Activated T-cell treated with anti-CD3 and anti-CD28 coated beads, Interleukin-2, amount 50 U/mL, for 4 hours (primary cell): Measurements from ENCODE around the gene HCK. TPM values are rescaled to one million over a fixed set of nuclear protein-coding genes. Genes with fewer than 3 reads are reported as not detected.

ENCODE experiments used
- ATAC-seq, 2 donors: fragments of 200-7000 bp; cut with Tn5 transposase; one replicate each; pipeline ENCODE4 v1.10.0; 2021
- DNase-seq: peaks from one replicate; pipeline ENCODE4 v3.0.0-alpha.2; 2020
- H3K27me3 Mint-ChIP-seq: one replicate; pipeline ENCODE4 v1.8.0; 2021; ENCODE audit warnings: low read depth, mixed read lengths
- H3K36me3 Mint-ChIP-seq: one replicate; pipeline ENCODE4 v1.8.0; 2022; ENCODE audit warnings: mixed read lengths; ENCODE audit not compliant: insufficient read depth
- H3K4me1 Mint-ChIP-seq: one replicate; pipeline ENCODE4 v1.8.0; 2021; ENCODE audit warnings: low read depth, mixed read lengths
- H3K4me3 Mint-ChIP-seq: one replicate; pipeline ENCODE4 v1.8.0; 2021; ENCODE audit warnings: mild to moderate bottlenecking, moderate library complexity, mixed read lengths
- H3K9me3 Mint-ChIP-seq: one replicate; pipeline ENCODE4 v1.8.0; 2021; ENCODE audit warnings: mixed read lengths
- total RNA-seq, 3 donors: library from RNA; stranded (reverse); gene quantifications; one replicate each; pipeline ENCODE4 v1.2.1, GENCODE V29; 2021

HCK gene
- total RNA-seq, 3 donors from 2014 or later, result 0.13 to 0.46 TPM; not detected in 1

GRCh38 chr20:32130965-32131364, 78.9 kb downstream of the HCK start:
- DNase-seq, result no peak
- Mint-ChIP-seq H3K4me3 (no peak overlapping the region), H3K27me3 (no peaks in the 10 kb centered on the region), H3K4me1 (peaks cover 21% of the 10 kb centered on the region), H3K36me3 (peaks cover 24% of the 10 kb centered on the region), H3K9me3 (no peaks in the 10 kb centered on the region)
- ATAC-seq, result no peak

- DNase-seq, result no peak
- Mint-ChIP-seq H3K36me3 (peaks cover 28% of the 10 kb centered on the region), H3K4me3 (no peak overlapping the region), H3K27me3 (no peaks in the 10 kb centered on the region), H3K4me1 (peaks cover 21% of the 10 kb centered on the region), H3K9me3 (no peaks in the 10 kb centered on the region)
- ATAC-seq, result no peak
Measured at GRCh38 chr20:32132911-32133549, 81.0 kb downstream of the HCK start.

GRCh38 chr20:32134026-32134425, 82.0 kb downstream of the HCK start:
- Mint-ChIP-seq H3K9me3 (no peaks in the 10 kb centered on the region), H3K27me3 (no peaks in the 10 kb centered on the region), H3K36me3 (peaks cover 29% of the 10 kb centered on the region), H3K4me1 (peaks cover 21% of the 10 kb centered on the region), H3K4me3 (no peak overlapping the region)
- ATAC-seq (no peak), DNase-seq (no peak)

- ATAC-seq, result no peak
- no peak for DNase-seq
- no peaks in the 10 kb centered on the region for H3K27me3 Mint-ChIP-seq
- H3K36me3 Mint-ChIP-seq, result peaks cover 46% of the 10 kb centered on the region
- peaks cover 18% of the 10 kb centered on the region for H3K4me1 Mint-ChIP-seq
- H3K4me3 Mint-ChIP-seq, result no peak overlapping the region
- no peaks in the 10 kb centered on the region for H3K9me3 Mint-ChIP-seq
Measured at GRCh38 chr20:32135983-32136515, 84.0 kb downstream of the HCK start.

GRCh38 chr20:32138921-32139320, 86.9 kb downstream of the HCK start:
- ATAC-seq, result no peak
- Mint-ChIP-seq H3K4me3 (no peak overlapping the region), H3K4me1 (no peaks in the 10 kb centered on the region), H3K9me3 (no peaks in the 10 kb centered on the region), H3K36me3 (peaks cover 56% of the 10 kb centered on the region), H3K27me3 (no peaks in the 10 kb centered on the region)
- no peak for DNase-seq

DNA sequence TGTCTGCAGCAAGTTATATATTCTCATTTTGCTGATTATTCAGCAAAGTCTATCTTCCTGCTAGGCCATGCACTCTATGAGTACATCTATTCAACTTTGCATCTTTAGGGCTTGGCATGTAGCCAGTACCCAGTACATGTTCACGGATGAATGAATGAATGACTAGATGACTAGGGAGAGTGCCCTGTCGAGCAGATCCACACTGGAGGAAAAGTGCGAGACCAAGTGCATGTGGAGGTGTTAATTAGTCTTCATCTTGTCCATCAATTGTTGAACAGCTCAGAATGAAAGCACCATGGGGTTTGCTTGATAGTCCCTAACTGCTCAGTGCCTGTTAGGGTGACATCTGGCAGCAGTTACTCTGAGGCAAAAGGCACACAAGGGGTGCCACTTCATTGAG, 87.9 kb downstream of the HCK start:
- H3K4me1 Mint-ChIP-seq, result no peaks in the 10 kb centered on the region
- no peak overlapping the region for H3K4me3 Mint-ChIP-seq
- H3K9me3 Mint-ChIP-seq, result no peaks in the 10 kb centered on the region
- peaks cover 61% of the 10 kb centered on the region for H3K36me3 Mint-ChIP-seq
- DNase-seq, result no peak
- H3K27me3 Mint-ChIP-seq, result no peaks in the 10 kb centered on the region
- ATAC-seq, result no peak

DNA sequence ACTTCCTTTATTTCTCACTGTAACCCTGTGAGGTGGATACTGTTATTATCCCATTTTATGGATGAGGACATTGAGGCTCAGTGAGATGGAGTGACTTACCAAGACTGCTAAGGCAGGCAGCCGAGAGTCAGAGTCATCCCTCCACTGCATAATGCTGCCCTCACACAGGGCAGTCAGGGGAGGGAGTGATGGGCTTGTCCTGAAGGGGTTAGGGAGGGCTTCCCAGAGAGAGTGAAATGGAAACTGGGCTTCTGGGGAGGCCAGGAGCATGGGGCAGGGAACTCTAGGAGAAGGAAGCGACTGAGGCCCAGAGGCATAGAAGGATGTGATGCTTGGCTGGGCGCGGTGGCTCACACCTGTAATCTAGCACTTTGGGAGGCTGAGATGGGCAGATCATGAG, 88.6 kb downstream of the HCK start:
- ATAC-seq (no peak), DNase-seq (no peak)
- Mint-ChIP-seq H3K27me3 (no peaks in the 10 kb centered on the region), H3K4me1 (no peaks in the 10 kb centered on the region), H3K9me3 (no peaks in the 10 kb centered on the region), H3K4me3 (no peak overlapping the region), H3K36me3 (peaks cover 66% of the 10 kb centered on the region)

DNA sequence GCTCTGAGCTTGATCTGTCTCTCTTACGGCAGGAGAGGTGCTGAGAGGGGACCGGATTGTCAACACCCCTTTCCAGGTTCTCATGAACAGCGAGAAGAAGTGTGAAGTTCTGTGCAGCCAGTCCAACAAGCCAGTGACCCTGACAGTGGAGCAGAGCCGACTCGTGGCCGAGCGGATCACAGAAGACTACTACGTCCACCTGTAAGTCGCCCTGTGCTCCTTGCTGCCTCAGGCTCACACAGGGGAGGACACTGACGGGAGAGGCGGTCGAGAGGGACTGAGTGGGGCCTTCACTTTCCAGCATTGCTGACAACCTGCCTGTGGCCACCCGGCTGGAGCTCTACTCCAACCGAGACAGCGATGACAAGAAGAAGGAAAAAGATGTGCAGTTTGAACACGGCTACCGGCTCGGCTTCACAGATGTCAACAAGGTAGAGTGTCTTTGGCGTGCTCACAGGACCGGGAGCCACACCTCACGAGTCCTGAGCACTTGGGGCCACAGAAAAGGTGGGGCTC, 89.5 kb downstream of the HCK start:
- Mint-ChIP-seq H3K36me3 (peaks cover 65% of the 10 kb centered on the region), H3K27me3 (no peaks in the 10 kb centered on the region)
- DNase-seq, result no peak

DNA sequence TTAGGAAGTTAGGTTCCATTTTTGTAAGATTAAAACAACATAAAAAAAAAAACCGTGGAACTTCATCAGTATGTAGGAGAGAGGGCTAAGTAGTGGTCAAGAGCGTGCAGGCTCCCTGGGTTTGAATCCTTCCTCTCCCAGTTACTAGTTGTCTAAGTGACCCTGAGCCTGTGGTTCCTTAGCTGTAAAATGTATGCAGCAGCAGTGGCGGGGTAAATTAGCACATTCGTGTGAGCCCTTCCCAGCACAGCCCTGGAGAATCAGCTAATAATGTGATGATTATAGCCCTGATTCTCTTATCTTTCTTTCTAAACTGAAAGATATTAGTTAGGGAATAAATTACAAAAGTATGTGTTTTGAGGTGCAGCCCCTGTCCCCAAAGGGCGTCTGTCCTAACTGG, 90.0 kb downstream of the HCK start:
- DNase-seq (no peak), ATAC-seq (no peak)
- H3K9me3 Mint-ChIP-seq, result no peaks in the 10 kb centered on the region
- H3K4me3 Mint-ChIP-seq, result no peak overlapping the region
- peaks cover 67% of the 10 kb centered on the region for H3K36me3 Mint-ChIP-seq
- no peaks in the 10 kb centered on the region for H3K27me3 Mint-ChIP-seq
- no peaks in the 10 kb centered on the region for H3K4me1 Mint-ChIP-seq

More for the DNA sequence above, 89.5 kb downstream of the HCK start:
- ATAC-seq, result no peak
- H3K4me3 Mint-ChIP-seq, result no peak overlapping the region
- no peaks in the 10 kb centered on the region for H3K4me1 Mint-ChIP-seq
- no peaks in the 10 kb centered on the region for H3K9me3 Mint-ChIP-seq

GRCh38 chr20:32142991-32143390, 90.9 kb downstream of the HCK start:
- Mint-ChIP-seq H3K9me3 (no peaks in the 10 kb centered on the region), H3K4me1 (no peaks in the 10 kb centered on the region), H3K36me3 (peaks cover 62% of the 10 kb centered on the region), H3K4me3 (no peak overlapping the region), H3K27me3 (no peaks in the 10 kb centered on the region)
- DNase-seq, result no peak
- ATAC-seq, result no peak

DNA sequence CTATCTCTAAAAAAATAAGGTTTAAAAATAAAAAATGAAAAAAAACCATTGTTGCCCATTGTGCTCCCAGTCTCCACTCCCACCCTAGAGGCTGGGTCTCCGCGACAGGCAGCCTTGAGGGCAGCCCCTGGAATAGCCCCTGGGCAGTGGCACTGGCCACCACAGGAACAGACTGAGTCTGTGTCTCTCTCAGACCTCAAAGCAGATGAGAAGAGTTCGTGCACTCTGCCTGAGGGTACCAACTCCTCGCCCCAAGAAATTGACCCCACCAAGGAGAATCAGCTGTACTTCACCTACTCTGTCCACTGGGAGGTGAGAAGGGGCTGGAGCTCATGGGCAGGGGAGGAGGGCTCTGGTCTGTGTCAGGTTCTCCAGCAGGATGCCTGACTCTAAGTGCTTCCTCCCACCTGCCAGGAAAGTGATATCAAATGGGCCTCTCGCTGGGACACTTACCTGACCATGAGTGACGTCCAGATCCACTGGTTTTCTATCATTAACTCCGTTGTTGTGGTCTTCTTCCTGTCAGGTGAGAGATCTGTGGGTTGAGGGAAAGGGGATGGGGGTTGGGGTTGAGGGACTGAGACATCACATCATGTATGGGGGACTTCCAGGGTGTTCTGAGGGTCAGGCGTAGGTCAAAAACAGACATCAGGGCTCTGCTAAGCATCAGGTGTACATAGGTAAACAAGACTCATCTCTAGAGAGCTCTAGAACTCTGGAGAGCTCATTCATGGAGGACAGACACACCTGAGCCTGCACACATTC, 93.0 kb downstream of the HCK start:
- Mint-ChIP-seq H3K9me3 (no peaks in the 10 kb centered on the region), H3K4me3 (no peak overlapping the region), H3K27me3 (no peaks in the 10 kb centered on the region), H3K36me3 (peaks cover 47% of the 10 kb centered on the region), H3K4me1 (no peaks in the 10 kb centered on the region)
- DNase-seq (no peak), ATAC-seq (no peak)

- no peaks in the 10 kb centered on the region for H3K9me3 Mint-ChIP-seq
- no peaks in the 10 kb centered on the region for H3K27me3 Mint-ChIP-seq
- no peak overlapping the region for H3K4me3 Mint-ChIP-seq
- peaks cover 25% of the 10 kb centered on the region for H3K36me3 Mint-ChIP-seq
- no peak for DNase-seq
- H3K4me1 Mint-ChIP-seq, result no peaks in the 10 kb centered on the region
- ATAC-seq, result no peak
Measured at GRCh38 chr20:32149566-32150170, 97.6 kb downstream of the HCK start.

- H3K36me3 Mint-ChIP-seq, result peaks cover 26% of the 10 kb centered on the region
- DNase-seq (no peak), ATAC-seq (no peak)
- no peaks in the 10 kb centered on the region for H3K9me3 Mint-ChIP-seq
- H3K27me3 Mint-ChIP-seq, result no peaks in the 10 kb centered on the region
- H3K4me1 Mint-ChIP-seq, result no peaks in the 10 kb centered on the region
- no peak overlapping the region for H3K4me3 Mint-ChIP-seq
Measured at GRCh38 chr20:32150291-32150848, 98.3 kb downstream of the HCK start.
